Measurements from ENCODE around the gene IMMP2L. TPM values are rescaled to one million over a fixed set of nuclear protein-coding genes. Genes with fewer than 3 reads are reported as not detected.

IMMP2L gene
- total RNA-seq, 4 donors from 2014 or later = 23.8 to 30.0 (median 27.7) TPM

DNA sequence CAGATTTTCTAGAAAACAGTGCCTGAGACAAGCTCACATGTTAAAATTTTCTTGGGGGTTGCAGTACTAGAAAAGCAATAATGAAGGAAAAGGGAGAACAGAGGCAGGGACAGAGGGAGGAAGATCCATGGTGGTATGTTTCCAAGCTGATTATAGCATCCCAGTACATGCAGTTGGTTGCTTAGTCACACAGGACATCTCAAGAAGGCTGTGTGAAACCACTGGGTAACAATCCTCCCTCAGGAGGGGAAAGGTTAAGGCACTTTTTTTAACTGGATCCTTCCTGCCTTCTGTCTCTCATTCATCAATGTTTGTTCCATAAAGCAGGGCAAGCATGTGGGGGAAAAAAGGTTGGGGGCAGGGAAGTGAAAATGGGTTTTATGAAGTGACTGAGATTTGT lies 6.1 kb upstream of the IMMP2L start:
- Histone ChIP-seq H3K4me1 (no peaks in the 10 kb centered on the region), H3K27ac (no peak overlapping the region), H3K4me3 (replicated peaks in 1 of 3) (no peak overlapping the region), H3K36me3 (no peaks in the 10 kb centered on the region), H3K9me3 (no peaks in the 10 kb centered on the region), H3K27me3 (no peaks in the 10 kb centered on the region)
- intact Hi-C loops (cut with DNase I) = no loop called here
- no peak for DNase-seq
- TF ChIP-seq POLR2A (IDR thresholded peaks at IDR 0.05) (no peak), CTCF (IDR thresholded peaks at IDR 0.05) (no peak)

GRCh38 chr7:111564078-111564477 lies 1.8 kb upstream of the IMMP2L start:
- H3K4me1 ChIP-seq = peaks cover 13 to 14% of the 10 kb centered on the region in 2 donors
- H3K27me3 ChIP-seq = no peaks in the 10 kb centered on the region
- H3K36me3 ChIP-seq = no peaks in the 10 kb centered on the region
- H3K9me3 ChIP-seq = no peaks in the 10 kb centered on the region
- WGBS, 2 donors = 0% methylated on average over 1 of the region's 1 CpG
- DNase-seq = no peak
- H3K4me3 ChIP-seq (replicated peaks in 1 of 3) = no peak overlapping the region
- intact Hi-C loops (cut with DNase I) = no loop called here
- TF ChIP-seq CTCF (IDR thresholded peaks at IDR 0.05) (no peak), POLR2A (IDR thresholded peaks at IDR 0.05) (no peak)
- H3K27ac ChIP-seq = no peak overlapping the region

GRCh38 chr7:111561654-111561903 lies 713 bp downstream of the IMMP2L start:
- intact Hi-C loops (cut with DNase I) = no loop called here
- no peaks in the 10 kb centered on the region for H3K9me3 ChIP-seq
- no peaks in the 10 kb centered on the region for H3K36me3 ChIP-seq
- TF ChIP-seq POLR2A (IDR thresholded peaks at IDR 0.05) (no peak), CTCF (IDR thresholded peaks at IDR 0.05) (no peak)
- H3K4me1 ChIP-seq = peaks cover 13 to 14% of the 10 kb centered on the region in 2 donors
- 12 to 21% methylated on average over 7 of the region's 7 CpGs for WGBS, 2 donors
- no peaks in the 10 kb centered on the region for H3K27me3 ChIP-seq
- H3K27ac ChIP-seq = peak overlapping the region; percentile 69 to 90 (median 77)
- peak; percentile 8 to 15 for DNase-seq
- H3K4me3 ChIP-seq (replicated peaks in 1 of 3) = peak overlapping the region; percentile 13 to 71 (median 66)

GRCh38 chr7:111560773-111561653 lies 1.3 kb downstream of the IMMP2L start:
- TF ChIP-seq CTCF (IDR thresholded peaks at IDR 0.05) (no peak), POLR2A (IDR thresholded peaks at IDR 0.05) (no peak)
- Histone ChIP-seq H3K27ac (peak overlapping the region; percentile 69 to 90 (median 77)), H3K4me1 (peaks cover 13 to 14% of the 10 kb centered on the region in 2 donors), H3K4me3 (replicated peaks in 1 of 3) (peak overlapping the region in 1 of 3 donors; percentile 71), H3K27me3 (no peaks in the 10 kb centered on the region), H3K36me3 (no peaks in the 10 kb centered on the region), H3K9me3 (no peaks in the 10 kb centered on the region)
- intact Hi-C loops (cut with DNase I) = no loop called here
- 15 to 30% methylated on average over 4 of the region's 4 CpGs for WGBS, 2 donors
- DNase-seq = peak; percentile 28 to 29

- TF ChIP-seq POLR2A (IDR thresholded peaks at IDR 0.05) (no peak), CTCF (IDR thresholded peaks at IDR 0.05) (no peak)
- intact Hi-C loops (cut with DNase I) = no loop called here
- no peaks in the 10 kb centered on the region for H3K36me3 ChIP-seq
- H3K27me3 ChIP-seq = no peaks in the 10 kb centered on the region
- DNase-seq = no peak
- no peak overlapping the region for H3K27ac ChIP-seq
- H3K9me3 ChIP-seq = no peaks in the 10 kb centered on the region
- H3K4me3 ChIP-seq (replicated peaks in 1 of 3) = no peak overlapping the region
- H3K4me1 ChIP-seq = peaks cover 13 to 14% of the 10 kb centered on the region in 2 donors
- 79 to 81% methylated on average over 1 of the region's 1 CpG for WGBS, 2 donors
Measured at GRCh38 chr7:111558991-111559390, 3.3 kb downstream of the IMMP2L start.

All from thyroid gland (tissue), 4 donors.